Tibial nerve (tissue), 3 donors: ENCODE data around the gene CMIP.

Source experiments
- POLR2A ChIP-seq, 2 donors: fragments of 450-650 bp; IDR thresholded peaks; one replicate each; pipeline ENCODE4 v1.6.1; 2017; ENCODE audit warnings: antibody characterized with exemption in 2 of 2, mild to moderate bottlenecking in 2 of 2, moderate library complexity in 2 of 2
- TF ChIP-seq, protein P1 (sequence below), 5 experiments: fragments of 200-600 bp in 3 of 5; fragments of 450-650 bp in 2 of 5; sonication (generic) in 3 of 5; IDR thresholded peaks; one replicate each; pipeline ENCODE4 v1.5.1; 2016 to 2019; ENCODE audit warnings: antibody characterized with exemption in 5 of 5, mild to moderate bottlenecking in 3 of 5, moderate library complexity in 2 of 5

DNA sequence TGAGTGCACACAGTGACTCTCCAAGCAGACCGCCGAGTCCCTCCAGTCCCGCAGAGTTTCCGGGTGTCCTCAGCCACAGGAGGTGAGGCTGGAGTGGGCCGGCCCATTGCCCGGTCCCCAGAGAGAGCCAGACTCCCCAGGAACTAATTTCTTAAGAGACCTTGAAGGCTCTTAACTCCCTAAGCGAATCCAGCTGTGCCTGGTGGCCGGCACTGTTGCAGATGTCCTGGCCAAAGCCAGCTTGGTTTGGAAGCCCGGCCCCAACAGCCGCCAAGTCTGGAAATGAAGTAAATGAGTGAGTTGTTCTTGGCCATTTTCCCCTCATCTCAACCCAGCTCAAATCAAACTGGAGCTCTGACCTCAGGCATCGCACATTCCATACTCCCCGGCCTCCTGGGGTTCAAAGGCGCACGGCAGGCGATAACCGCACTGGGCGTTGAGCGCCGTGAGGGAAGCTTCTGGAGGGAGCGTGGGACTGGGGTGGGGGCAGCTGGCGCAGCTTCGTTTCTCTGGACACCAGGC is 42.0 kb downstream of the CMIP start:
- TF ChIP-seq, protein P1, sequence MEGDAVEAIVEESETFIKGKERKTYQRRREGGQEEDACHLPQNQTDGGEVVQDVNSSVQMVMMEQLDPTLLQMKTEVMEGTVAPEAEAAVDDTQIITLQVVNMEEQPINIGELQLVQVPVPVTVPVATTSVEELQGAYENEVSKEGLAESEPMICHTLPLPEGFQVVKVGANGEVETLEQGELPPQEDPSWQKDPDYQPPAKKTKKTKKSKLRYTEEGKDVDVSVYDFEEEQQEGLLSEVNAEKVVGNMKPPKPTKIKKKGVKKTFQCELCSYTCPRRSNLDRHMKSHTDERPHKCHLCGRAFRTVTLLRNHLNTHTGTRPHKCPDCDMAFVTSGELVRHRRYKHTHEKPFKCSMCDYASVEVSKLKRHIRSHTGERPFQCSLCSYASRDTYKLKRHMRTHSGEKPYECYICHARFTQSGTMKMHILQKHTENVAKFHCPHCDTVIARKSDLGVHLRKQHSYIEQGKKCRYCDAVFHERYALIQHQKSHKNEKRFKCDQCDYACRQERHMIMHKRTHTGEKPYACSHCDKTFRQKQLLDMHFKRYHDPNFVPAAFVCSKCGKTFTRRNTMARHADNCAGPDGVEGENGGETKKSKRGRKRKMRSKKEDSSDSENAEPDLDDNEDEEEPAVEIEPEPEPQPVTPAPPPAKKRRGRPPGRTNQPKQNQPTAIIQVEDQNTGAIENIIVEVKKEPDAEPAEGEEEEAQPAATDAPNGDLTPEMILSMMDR (IDR thresholded peaks at IDR 0.05): no peak
- TF ChIP-seq POLR2A (IDR thresholded peaks at IDR 0.05): no peak
